ENCODE data around the gene ITGB2.

The ITGB2 gene

GRCh38 chr21:44920694-44921604 is at the start of gene ITGB2:
Gene ITGB2 (minus strand): TSS chr21:44920899. CDS start chr21:44910782, 10,117 bp downstream.
- DNase-seq, result no peak

GRCh38 chr21:44969931-44970755 is 49.4 kb upstream of the ITGB2 start:
- DNase-seq, result peak; percentile 80

- DNase-seq, result no peak
These were observed 48.5 kb upstream of the ITGB2 start for GRCh38 chr21:44969066-44969670.

GRCh38 chr21:44967082-44968047 is 46.7 kb upstream of the ITGB2 start:
- DNase-seq, result peak; percentile 12

GRCh38 chr21:44966135-44967081 is 45.7 kb upstream of the ITGB2 start:
- DNase-seq, result peak; percentile 28

- peak; percentile 19 for DNase-seq
These were observed 44.7 kb upstream of the ITGB2 start for GRCh38 chr21:44965251-44966022.

- no peak for DNase-seq
These were observed 43.7 kb upstream of the ITGB2 start for GRCh38 chr21:44964381-44964780.

- no peak for DNase-seq
These were observed 41.8 kb upstream of the ITGB2 start for GRCh38 chr21:44962403-44962966.

- peak; percentile 6 for DNase-seq
These were observed 39.7 kb upstream of the ITGB2 start for GRCh38 chr21:44960141-44961092.

GRCh38 chr21:44959376-44960091 is 38.8 kb upstream of the ITGB2 start:
- DNase-seq, result no peak

- DNase-seq, result peak; percentile 90
These were observed 37.9 kb upstream of the ITGB2 start for GRCh38 chr21:44958471-44959191.

GRCh38 chr21:44957901-44958451 is 37.3 kb upstream of the ITGB2 start:
- DNase-seq, result no peak

GRCh38 chr21:44957047-44957831 is 36.5 kb upstream of the ITGB2 start:
- DNase-seq, result no peak

GRCh38 chr21:44956356-44957046 is 35.8 kb upstream of the ITGB2 start:
- no peak for DNase-seq

- no peak for DNase-seq
These were observed 35.1 kb upstream of the ITGB2 start for GRCh38 chr21:44955798-44956175.

Measured in retina (tissue), 1 donor.